Keratinocyte (primary cell): ENCODE measurements around the gene IFIH1. TPM values are rescaled to one million over a fixed set of nuclear protein-coding genes. Genes with fewer than 3 reads are reported as not detected.

Experiments
- DNase-seq: peaks from one replicate; pipeline ENCODE4 v3.0.0-alpha.2; 2011; ENCODE audit warnings: low read depth, missing footprints, low spot score
- FAIRE-seq: peaks from 2 replicates; lab custom pipeline; 2011; peaks lifted over from hg19 to GRCh38; lab: Jason Lieb, UNC
- H2AFZ ChIP-seq: 2 replicates; pipeline ENCODE4 v1.6.0; 2012; ENCODE audit warnings: low read length, control low read depth, inconsistent platforms; ENCODE audit not compliant: control insufficient read depth
- H3K27ac ChIP-seq: 2 replicates; pipeline ENCODE4 v1.5.1; 2011; ENCODE audit warnings: low read length; ENCODE audit not compliant: control insufficient read depth, insufficient read depth
- H3K27me3 ChIP-seq: 3 replicates; pipeline ENCODE4 v1.6.0; 2011; ENCODE audit warnings: low read length; ENCODE audit not compliant: control insufficient read depth, insufficient read depth; ENCODE audit errors: extremely low read depth
- H3K36me3 ChIP-seq, 2 experiments: 2 replicates in 1 of 2; 3 replicates in 1 of 2; pipeline ENCODE4 v1.5.1; 2011; ENCODE audit warnings: low read length in 2 of 2, mild to moderate bottlenecking in 1 of 2; ENCODE audit not compliant: control insufficient read depth in 2 of 2, insufficient read depth in 2 of 2; ENCODE audit errors: extremely low read depth in 1 of 2
- H3K4me1 ChIP-seq: 3 replicates; pipeline ENCODE4 v1.5.1; 2011; ENCODE audit warnings: low read length; ENCODE audit not compliant: control insufficient read depth, insufficient read depth; ENCODE audit errors: extremely low read depth
- H3K4me2 ChIP-seq: 3 replicates; pipeline ENCODE4 v1.6.0; 2011; ENCODE audit warnings: low read depth, low read length; ENCODE audit not compliant: control insufficient read depth, insufficient read depth; ENCODE audit errors: extremely low read depth
- H3K4me3 ChIP-seq, 3 experiments: fragments of 200-600 bp in 1 of 3; sonication (generic) in 1 of 3; 2 replicates in 2 of 3; 3 replicates in 1 of 3; pipeline ENCODE4 v1.5.1; 2011 to 2016; ENCODE audit warnings: low read length in 3 of 3, mild to moderate bottlenecking in 3 of 3, control low read depth in 2 of 3, inconsistent platforms in 1 of 3, low read depth in 1 of 3, mixed read lengths in 1 of 3, mixed run types in 1 of 3, moderate library complexity in 1 of 3; ENCODE audit not compliant: control insufficient read depth in 2 of 3, insufficient read depth in 2 of 3; ENCODE audit errors: extremely low read depth in 1 of 3
- H3K79me2 ChIP-seq: 2 replicates; pipeline ENCODE4 v1.6.0; 2012; ENCODE audit warnings: low read length; ENCODE audit not compliant: control insufficient read depth, insufficient read depth
- H3K9ac ChIP-seq: 3 replicates; pipeline ENCODE4 v1.6.0; 2011; ENCODE audit warnings: low read length; ENCODE audit not compliant: control insufficient read depth, insufficient read depth; ENCODE audit errors: extremely low read depth
- H3K9me1 ChIP-seq: 3 replicates; pipeline ENCODE4 v1.6.0; 2011; ENCODE audit warnings: low read length; ENCODE audit not compliant: control insufficient read depth, insufficient read depth; ENCODE audit errors: extremely low read depth
- H3K9me3 ChIP-seq: 2 replicates; pipeline ENCODE4 v1.5.1; 2012; ENCODE audit warnings: low read depth, low read length; ENCODE audit not compliant: control insufficient read depth
- H4K20me1 ChIP-seq: 3 replicates; pipeline ENCODE4 v1.6.0; 2011; ENCODE audit warnings: low read length; ENCODE audit not compliant: control insufficient read depth, insufficient read depth; ENCODE audit errors: extremely low read depth
- EZH2 ChIP-seq: IDR thresholded peaks from one replicate; pipeline ENCODE4 v1.6.1; 2012; ENCODE audit warnings: inconsistent platforms, mild to moderate bottlenecking, low read length, moderate library complexity
- dilution Hi-C: fragments of 300-500 bp; cut with MboI; formaldehyde crosslinking; loops from one replicate; pipeline ENCODE4 v1.7.0; 2020; ENCODE audit warnings: low sequenced_read_pairs; ENCODE audit not compliant: extremely low pct_ligation_motif_present
- polyA plus RNA-seq, 5 experiments: library from polyadenylated mRNA; depleted of rRNA in 3 of 5; stranded (reverse) in 3 of 5; stranded (forward) in 1 of 5; unstranded in 1 of 5; fragments of >200 nt; gene quantifications; 1 replicate in 1 of 5; 2 replicates in 3 of 5; 3 replicates in 1 of 5; pipeline versions ENCODE4 v1.2.1 to v1.2.3, GENCODE V29; 2011 to 2012; ENCODE audit warnings: missing spikeins in 2 of 5, low read depth in 1 of 5, low replicate concordance in 1 of 5
- TF ChIP-seq, protein P1 (sequence below), 3 experiments: IDR thresholded peaks in 1 of 3; conservative IDR thresholded peaks in 1 of 3; optimal IDR thresholded peaks in 1 of 3; 2 replicates in 2 of 3; 3 replicates in 1 of 3; pipeline versions ENCODE3 to v1.5.1; 2011; ENCODE audit warnings: low read length in 3 of 3, mild to moderate bottlenecking in 3 of 3, moderate library complexity in 2 of 3, control low read depth in 1 of 3, inconsistent platforms in 1 of 3; ENCODE audit not compliant: insufficient read depth in 2 of 3; ENCODE audit errors: extremely low read depth in 1 of 3

Gene IFIH1
- polyA plus RNA-seq, 1 donor (not counting 4 experiments of a cell fraction or from before 2014, with no cell fraction given) = 18.5 TPM

DNA sequence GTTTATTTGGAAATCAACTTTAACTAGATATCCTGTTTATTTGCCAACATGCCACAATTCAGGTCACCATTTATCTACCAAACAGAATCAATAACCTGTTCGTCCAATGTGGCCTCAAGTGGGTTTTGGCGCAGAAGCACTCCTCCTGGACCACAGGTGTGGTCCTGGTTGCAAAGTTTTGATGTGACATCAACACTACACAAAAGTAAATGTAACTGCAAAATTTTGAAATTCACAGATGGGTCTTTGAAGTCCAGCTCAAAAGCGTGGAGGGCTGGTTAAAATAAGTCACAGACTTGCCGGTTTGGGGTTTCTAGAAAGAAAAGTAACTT is 25.0 kb upstream of the IFIH1 start:
- TF ChIP-seq, protein P1, sequence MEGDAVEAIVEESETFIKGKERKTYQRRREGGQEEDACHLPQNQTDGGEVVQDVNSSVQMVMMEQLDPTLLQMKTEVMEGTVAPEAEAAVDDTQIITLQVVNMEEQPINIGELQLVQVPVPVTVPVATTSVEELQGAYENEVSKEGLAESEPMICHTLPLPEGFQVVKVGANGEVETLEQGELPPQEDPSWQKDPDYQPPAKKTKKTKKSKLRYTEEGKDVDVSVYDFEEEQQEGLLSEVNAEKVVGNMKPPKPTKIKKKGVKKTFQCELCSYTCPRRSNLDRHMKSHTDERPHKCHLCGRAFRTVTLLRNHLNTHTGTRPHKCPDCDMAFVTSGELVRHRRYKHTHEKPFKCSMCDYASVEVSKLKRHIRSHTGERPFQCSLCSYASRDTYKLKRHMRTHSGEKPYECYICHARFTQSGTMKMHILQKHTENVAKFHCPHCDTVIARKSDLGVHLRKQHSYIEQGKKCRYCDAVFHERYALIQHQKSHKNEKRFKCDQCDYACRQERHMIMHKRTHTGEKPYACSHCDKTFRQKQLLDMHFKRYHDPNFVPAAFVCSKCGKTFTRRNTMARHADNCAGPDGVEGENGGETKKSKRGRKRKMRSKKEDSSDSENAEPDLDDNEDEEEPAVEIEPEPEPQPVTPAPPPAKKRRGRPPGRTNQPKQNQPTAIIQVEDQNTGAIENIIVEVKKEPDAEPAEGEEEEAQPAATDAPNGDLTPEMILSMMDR (optimal IDR thresholded peaks at IDR 0.05 in 1 of 3, IDR thresholded peaks at IDR 0.05 in 1 of 3, conservative IDR thresholded peaks at IDR 0.05 in 1 of 3; ENCODE audit: extremely low read depth in 1 of 3, insufficient read depth in 2 of 3, low read length in 3 of 3) = no peak
- no peak for TF ChIP-seq EZH2
- peak overlapping the region; percentile 68 to 85 (median 71) for H3K4me3 ChIP-seq
- H3K27me3 ChIP-seq = no peaks in the 10 kb centered on the region
- dilution Hi-C loops = no loop called here
- peaks cover 4% of the 10 kb centered on the region for H3K4me1 ChIP-seq
- H3K4me2 ChIP-seq = peak overlapping the region; percentile 88
- FAIRE-seq (no peak), DNase-seq (no peak)
- no peaks in the 10 kb centered on the region for H3K36me3 ChIP-seq
- H3K79me2 ChIP-seq = no peaks in the 10 kb centered on the region
- no peak overlapping the region for H3K9ac ChIP-seq
- no peaks in the 10 kb centered on the region for H3K9me3 ChIP-seq
- H4K20me1 ChIP-seq = no peaks in the 10 kb centered on the region
- H3K27ac ChIP-seq = no peak overlapping the region
- peak overlapping the region; percentile 66 for H2AFZ ChIP-seq
- H3K9me1 ChIP-seq = no peaks in the 10 kb centered on the region

DNA sequence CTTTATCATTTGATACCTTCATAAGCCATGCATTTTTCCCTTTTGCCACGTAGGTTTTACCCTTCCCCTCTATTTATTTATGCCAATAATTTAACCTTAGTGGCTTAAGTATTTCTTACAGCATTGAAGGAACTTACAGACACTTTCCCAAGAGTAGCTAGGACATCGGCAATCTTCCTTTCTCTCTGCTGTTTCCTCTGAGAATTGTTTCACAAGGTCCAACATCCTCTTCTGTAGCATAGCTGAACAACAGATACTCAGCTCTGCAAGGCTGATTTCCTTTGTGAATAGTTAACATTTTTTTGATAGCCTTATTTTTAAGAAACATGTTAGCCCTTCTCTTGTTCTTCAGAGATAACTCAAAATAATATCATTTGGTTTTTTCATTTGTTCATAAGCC is 24.4 kb upstream of the IFIH1 start:
- no peak overlapping the region for H3K9ac ChIP-seq
- no peak for FAIRE-seq
- no peak overlapping the region for H3K4me2 ChIP-seq
- no peak overlapping the region for H3K4me3 ChIP-seq
- H3K79me2 ChIP-seq = no peaks in the 10 kb centered on the region
- H3K9me1 ChIP-seq = no peaks in the 10 kb centered on the region
- no peak overlapping the region for H2AFZ ChIP-seq
- DNase-seq = no peak
- peaks cover 4% of the 10 kb centered on the region for H3K4me1 ChIP-seq
- no peaks in the 10 kb centered on the region for H3K27me3 ChIP-seq
- no peaks in the 10 kb centered on the region for H3K36me3 ChIP-seq
- dilution Hi-C loops = no loop called here
- TF ChIP-seq, protein P1 (optimal IDR thresholded peaks at IDR 0.05 in 1 of 3, IDR thresholded peaks at IDR 0.05 in 1 of 3, conservative IDR thresholded peaks at IDR 0.05 in 1 of 3; ENCODE audit: extremely low read depth in 1 of 3, insufficient read depth in 2 of 3, low read length in 3 of 3) = no peak
- no peak for TF ChIP-seq EZH2
- no peaks in the 10 kb centered on the region for H3K9me3 ChIP-seq
- no peaks in the 10 kb centered on the region for H4K20me1 ChIP-seq
- no peak overlapping the region for H3K27ac ChIP-seq
